ENCODE measurements around the gene AGBL5.

The AGBL5 gene

DNA sequence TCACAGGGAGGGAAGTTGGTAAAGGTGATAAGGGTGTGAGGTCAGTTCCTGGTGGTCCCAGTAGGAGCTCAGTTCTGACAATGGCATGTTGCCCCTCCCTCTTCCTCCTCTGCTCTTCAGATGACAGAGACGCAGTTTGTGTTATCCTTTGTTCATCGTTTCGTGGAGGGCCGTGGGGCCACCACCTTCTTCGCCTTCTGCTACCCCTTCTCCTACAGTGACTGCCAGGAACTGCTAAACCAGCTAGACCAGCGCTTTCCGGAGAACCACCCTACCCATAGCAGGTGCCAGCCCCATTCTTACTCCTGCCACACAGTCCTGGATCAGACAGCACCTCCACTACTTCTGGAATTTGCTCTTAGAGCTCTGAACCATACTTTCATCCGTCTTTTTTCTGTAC is 2.3 kb downstream of the AGBL5 start:
- peaks cover 57% of the 10 kb centered on the region for H3K36me3 Mint-ChIP-seq (ENCODE audit: low read depth)
- H3K27me3 Mint-ChIP-seq = peaks cover 6% of the 10 kb centered on the region
- H3K4me3 Mint-ChIP-seq = no peak overlapping the region
- peaks cover 27% of the 10 kb centered on the region for H3K4me1 Mint-ChIP-seq (ENCODE audit: low read depth)
- no peak overlapping the region for H3K27ac Mint-ChIP-seq
- H3K9me3 Mint-ChIP-seq = no peaks in the 10 kb centered on the region
- no peak for DNase-seq

DNA sequence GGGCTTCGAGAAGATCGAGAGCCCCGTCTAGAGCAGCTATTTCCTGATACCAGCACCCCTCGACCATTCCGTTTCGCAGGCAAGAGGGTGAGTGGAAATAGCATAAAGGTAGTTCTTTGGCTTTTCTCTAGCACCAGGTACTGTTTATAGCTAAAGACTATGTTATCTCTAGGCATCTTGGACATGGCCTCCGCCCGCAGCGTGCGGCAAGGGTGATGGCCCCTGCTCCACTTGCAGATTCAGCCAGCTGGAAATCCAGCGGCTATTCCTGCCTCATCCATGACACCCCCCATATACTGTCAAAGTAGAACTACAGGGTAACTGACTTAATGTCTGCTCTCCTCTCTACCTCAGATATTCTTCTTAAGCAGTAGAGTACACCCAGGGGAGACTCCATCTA is 3.3 kb downstream of the AGBL5 start:
- H3K4me1 Mint-ChIP-seq (ENCODE audit: low read depth) = peaks cover 21% of the 10 kb centered on the region
- no peak overlapping the region for H3K27ac Mint-ChIP-seq
- no peak overlapping the region for H3K4me3 Mint-ChIP-seq
- H3K36me3 Mint-ChIP-seq (ENCODE audit: low read depth) = peaks cover 64% of the 10 kb centered on the region
- no peaks in the 10 kb centered on the region for H3K9me3 Mint-ChIP-seq
- H3K27me3 Mint-ChIP-seq = peaks cover 6% of the 10 kb centered on the region
- DNase-seq = no peak

DNA sequence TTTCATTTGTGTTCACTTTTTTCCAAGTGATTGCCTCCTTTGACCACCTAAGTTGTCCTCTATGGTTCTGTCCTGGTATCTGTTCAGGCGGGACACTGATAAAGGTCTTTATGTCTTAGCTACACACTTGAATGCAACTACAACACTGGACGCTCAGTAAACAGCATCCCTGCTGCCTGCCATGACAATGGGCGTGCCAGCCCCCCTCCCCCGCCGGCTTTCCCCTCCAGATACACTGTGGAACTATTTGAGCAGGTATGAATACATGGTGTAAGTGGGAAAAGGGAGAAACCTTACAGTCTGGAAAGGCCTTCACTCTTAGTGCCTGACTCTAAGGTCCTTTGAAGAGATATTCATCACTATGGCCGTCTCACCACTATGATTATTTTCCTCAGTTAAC is 5.7 kb downstream of the AGBL5 start:
- no peak overlapping the region for H3K4me3 Mint-ChIP-seq
- no peaks in the 10 kb centered on the region for H3K9me3 Mint-ChIP-seq
- H3K4me1 Mint-ChIP-seq (ENCODE audit: low read depth) = peaks cover 9% of the 10 kb centered on the region
- H3K27me3 Mint-ChIP-seq = no peaks in the 10 kb centered on the region
- DNase-seq = no peak
- no peak overlapping the region for H3K27ac Mint-ChIP-seq
- peaks cover 71% of the 10 kb centered on the region for H3K36me3 Mint-ChIP-seq (ENCODE audit: low read depth)

DNA sequence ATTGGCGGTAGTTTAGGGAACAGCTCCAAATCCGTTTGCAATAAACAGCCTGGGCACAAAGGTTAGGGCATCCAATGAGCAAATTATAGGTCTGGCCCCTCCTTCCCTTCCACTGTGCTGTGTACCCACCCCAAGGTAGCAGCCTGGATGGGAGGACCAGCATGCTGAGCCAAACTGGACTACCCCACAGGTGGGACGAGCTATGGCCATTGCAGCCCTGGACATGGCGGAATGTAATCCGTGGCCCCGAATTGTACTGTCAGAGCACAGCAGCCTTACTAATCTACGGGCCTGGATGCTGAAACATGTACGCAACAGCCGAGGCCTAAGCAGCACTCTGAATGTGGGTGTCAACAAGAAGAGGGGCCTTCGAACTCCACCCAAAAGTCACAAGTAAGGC is 6.7 kb downstream of the AGBL5 start:
- Mint-ChIP-seq H3K27me3 (no peaks in the 10 kb centered on the region), H3K4me1 (ENCODE audit: low read depth) (peaks cover 3% of the 10 kb centered on the region), H3K4me3 (no peak overlapping the region), H3K36me3 (ENCODE audit: low read depth) (peaks cover 78% of the 10 kb centered on the region), H3K9me3 (no peaks in the 10 kb centered on the region), H3K27ac (peak overlapping the region; percentile 37)
- no peak for DNase-seq

DNA sequence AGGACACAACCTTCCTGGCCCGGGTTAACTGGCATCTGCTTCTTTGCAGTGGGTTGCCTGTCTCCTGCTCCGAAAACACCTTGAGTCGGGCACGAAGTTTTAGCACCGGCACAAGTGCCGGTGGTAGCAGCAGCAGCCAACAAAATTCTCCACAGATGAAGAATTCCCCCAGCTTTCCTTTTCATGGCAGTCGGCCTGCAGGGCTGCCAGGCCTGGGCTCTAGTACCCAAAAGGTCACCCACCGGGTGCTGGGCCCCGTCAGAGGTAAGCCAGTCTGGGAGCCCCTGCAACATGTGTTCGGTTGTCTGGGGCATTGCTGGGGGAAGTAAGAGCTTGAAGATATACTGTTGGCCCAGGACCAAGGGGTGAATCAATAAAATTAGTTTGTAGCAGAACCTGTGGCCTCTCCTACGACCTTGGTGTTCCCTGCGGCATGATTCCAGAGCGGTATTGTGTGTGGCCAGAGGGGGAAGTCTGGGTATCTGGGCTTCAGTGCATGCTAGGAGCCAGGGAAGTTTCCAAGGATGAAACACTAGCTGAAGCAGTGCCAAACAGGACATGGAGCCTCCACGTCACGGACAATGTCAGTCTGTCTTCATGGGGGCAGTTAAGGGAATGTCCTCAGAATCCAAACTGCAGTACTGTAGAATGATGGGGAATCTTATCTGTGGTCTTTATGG is 7.8 kb downstream of the AGBL5 start:
- H3K27ac Mint-ChIP-seq = no peak overlapping the region
- DNase-seq = no peak
- H3K9me3 Mint-ChIP-seq = no peaks in the 10 kb centered on the region
- H3K4me1 Mint-ChIP-seq (ENCODE audit: low read depth) = peaks cover 6% of the 10 kb centered on the region
- no peaks in the 10 kb centered on the region for H3K27me3 Mint-ChIP-seq
- peaks cover 80% of the 10 kb centered on the region for H3K36me3 Mint-ChIP-seq (ENCODE audit: low read depth)
- H3K4me3 Mint-ChIP-seq = no peak overlapping the region

DNA sequence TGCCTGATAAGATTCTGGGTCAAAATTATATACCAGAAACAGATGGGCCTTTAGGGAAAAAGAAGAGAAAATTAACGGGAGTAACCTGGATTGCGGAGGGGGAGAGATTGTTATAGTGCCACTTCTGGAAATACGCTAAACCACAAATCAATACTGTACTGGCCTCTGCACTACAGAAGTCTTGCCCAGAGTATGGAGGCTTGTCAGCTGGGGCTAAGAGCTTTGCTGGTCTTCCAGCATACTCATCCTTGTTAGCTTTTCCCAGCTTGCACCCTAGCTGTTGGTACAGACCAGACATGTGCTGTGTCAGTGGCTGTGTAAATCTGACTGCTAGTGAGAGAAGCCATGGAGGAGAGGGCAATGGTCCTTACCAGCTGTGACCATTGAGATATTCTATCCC is 8.9 kb downstream of the AGBL5 start:
- peak overlapping the region; percentile 67 for H3K27ac Mint-ChIP-seq
- no peaks in the 10 kb centered on the region for H3K9me3 Mint-ChIP-seq
- H3K4me3 Mint-ChIP-seq = no peak overlapping the region
- no peak for DNase-seq
- no peaks in the 10 kb centered on the region for H3K27me3 Mint-ChIP-seq
- peaks cover 80% of the 10 kb centered on the region for H3K36me3 Mint-ChIP-seq (ENCODE audit: low read depth)
- peaks cover 6% of the 10 kb centered on the region for H3K4me1 Mint-ChIP-seq (ENCODE audit: low read depth)

DNA sequence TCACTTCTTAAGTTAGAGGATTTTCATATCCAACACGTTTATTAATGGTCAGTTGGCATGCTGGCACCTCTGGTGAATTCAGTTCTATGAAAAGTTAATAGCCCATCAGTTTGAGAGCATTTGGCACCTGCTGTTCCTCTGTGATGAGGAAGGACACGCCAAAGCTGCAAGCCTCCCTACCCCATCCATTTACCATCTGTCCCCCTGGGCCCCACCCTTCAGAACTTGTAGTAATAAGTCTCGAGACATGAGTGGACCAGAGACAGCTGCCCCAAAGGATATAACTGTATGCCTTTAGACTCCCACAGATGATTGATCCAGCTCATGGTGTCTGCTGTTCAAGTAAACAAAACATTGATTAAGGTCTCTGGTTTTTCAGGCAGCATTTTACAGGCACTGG is 13.7 kb downstream of the AGBL5 start:
- peaks cover 83% of the 10 kb centered on the region for H3K36me3 Mint-ChIP-seq (ENCODE audit: low read depth)
- H3K4me3 Mint-ChIP-seq = no peak overlapping the region
- no peaks in the 10 kb centered on the region for H3K27me3 Mint-ChIP-seq
- peak overlapping the region; percentile 8 for H3K27ac Mint-ChIP-seq
- no peak for DNase-seq
- peaks cover 37% of the 10 kb centered on the region for H3K4me1 Mint-ChIP-seq (ENCODE audit: low read depth)
- H3K9me3 Mint-ChIP-seq = no peaks in the 10 kb centered on the region

DNA sequence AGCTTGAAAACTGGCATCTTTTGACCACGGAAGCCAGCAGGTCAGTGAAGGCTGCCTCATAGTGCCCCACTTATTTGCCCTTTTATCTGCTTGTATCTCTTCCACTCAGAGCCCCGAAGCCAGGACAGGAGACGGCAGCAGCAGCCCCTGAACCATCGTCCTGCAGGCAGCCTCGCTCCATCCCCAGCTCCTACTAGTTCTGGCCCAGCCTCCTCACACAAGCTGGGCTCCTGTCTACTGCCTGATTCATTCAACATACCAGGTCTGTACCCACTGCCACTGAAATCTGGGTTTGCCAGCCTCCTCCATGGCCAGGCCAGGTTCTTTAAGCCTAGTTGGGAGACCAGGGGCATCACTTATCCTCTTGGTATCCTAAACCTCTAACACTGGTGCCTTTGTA is 15.9 kb downstream of the AGBL5 start:
- H3K27me3 Mint-ChIP-seq = no peaks in the 10 kb centered on the region
- no peak overlapping the region for H3K4me3 Mint-ChIP-seq
- H3K27ac Mint-ChIP-seq = peak overlapping the region; percentile 65
- peaks cover 86% of the 10 kb centered on the region for H3K36me3 Mint-ChIP-seq (ENCODE audit: low read depth)
- H3K4me1 Mint-ChIP-seq (ENCODE audit: low read depth) = peaks cover 52% of the 10 kb centered on the region
- no peak for DNase-seq
- no peaks in the 10 kb centered on the region for H3K9me3 Mint-ChIP-seq

DNA sequence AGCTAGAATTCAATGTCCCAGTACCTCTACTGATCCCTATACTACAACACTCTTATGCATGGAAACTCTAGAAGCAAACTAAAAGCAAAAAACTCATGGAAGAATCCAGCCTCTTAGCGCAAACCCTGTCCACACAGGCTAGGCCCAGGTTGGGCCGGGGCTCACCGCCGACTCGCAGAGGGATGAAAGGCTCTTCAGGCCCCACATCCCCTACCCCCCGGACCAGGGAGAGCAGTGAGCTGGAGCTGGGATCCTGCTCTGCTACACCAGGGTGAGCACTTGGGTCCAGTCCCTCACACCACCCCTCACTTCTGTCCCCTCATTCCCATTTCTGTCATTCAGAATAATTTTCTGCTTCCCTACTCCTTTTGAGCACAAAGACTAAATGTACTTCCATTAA is 18.0 kb downstream of the AGBL5 start:
- Mint-ChIP-seq H3K9me3 (no peaks in the 10 kb centered on the region), H3K27me3 (no peaks in the 10 kb centered on the region), H3K36me3 (ENCODE audit: low read depth) (peaks cover 68% of the 10 kb centered on the region), H3K4me1 (ENCODE audit: low read depth) (peaks cover 64% of the 10 kb centered on the region), H3K27ac (peak overlapping the region; percentile 95), H3K4me3 (peak overlapping the region; percentile 99)
- no peak for DNase-seq

DNA sequence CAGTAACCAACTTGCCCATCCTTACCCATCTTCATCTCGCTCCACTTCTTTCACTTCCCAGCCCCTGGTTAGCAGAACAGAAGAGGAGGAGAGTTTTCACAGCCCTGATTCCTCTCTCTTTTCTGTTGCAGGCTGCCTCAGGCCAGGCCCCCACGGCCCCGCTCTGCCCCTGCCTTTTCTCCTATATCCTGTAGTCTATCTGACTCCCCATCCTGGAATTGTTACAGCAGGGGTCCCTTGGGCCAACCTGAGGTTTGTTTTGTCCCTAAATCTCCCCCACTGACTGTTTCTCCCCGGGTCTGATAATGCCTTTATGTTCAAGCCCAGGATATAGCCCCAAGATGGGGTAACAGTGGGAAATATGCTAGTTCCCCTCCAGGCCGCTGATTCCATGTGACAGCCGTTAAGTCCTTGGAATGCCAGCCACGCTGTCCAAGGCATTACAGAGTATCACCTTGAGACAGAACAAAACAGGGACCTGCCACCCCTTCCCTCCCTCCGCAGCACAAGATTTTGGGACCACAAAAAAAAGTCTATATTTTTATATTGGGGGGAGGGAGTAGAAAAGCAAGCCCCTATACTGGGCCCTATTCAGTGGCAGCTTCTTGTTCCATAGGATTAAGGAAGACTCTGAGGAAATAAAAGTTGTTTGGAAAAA is 18.6 kb downstream of the AGBL5 start:
- H3K4me3 Mint-ChIP-seq = peak overlapping the region; percentile 99
- no peaks in the 10 kb centered on the region for H3K27me3 Mint-ChIP-seq
- DNase-seq = no peak
- H3K27ac Mint-ChIP-seq = peak overlapping the region; percentile 95
- H3K9me3 Mint-ChIP-seq = no peaks in the 10 kb centered on the region
- H3K4me1 Mint-ChIP-seq (ENCODE audit: low read depth) = peaks cover 71% of the 10 kb centered on the region
- peaks cover 62% of the 10 kb centered on the region for H3K36me3 Mint-ChIP-seq (ENCODE audit: low read depth)

DNA sequence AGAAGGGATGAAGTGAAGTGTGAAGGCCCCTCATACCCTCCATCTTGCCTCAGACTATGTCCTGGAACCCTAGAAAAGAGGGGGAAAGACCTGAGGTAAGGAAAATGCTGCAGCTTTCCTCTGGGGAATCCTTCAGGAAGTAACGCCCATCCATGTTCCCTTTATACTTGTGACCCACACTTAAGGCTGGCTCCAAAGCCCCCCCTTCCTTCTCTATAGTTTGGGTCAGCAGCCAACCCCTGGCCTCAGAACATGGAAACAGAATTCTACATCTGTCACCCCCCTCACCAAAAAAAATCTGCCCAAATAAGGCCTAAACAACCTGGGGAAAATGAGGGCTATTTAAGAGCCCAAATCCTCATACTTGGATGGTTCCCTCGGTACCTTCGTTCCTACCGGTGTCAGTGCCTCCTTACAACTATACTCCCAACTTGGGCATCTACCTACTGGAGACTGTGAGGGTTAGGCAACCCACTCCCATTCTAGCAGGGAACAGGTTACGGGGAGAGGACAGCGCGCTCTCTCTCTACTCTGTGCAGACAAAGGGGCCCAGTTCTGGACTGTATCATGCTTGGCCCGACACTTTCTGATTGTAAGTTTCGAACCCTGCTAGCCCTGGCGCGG is 19.3 kb downstream of the AGBL5 start:
- Mint-ChIP-seq H3K36me3 (ENCODE audit: low read depth) (peaks cover 55% of the 10 kb centered on the region), H3K27ac (peak overlapping the region; percentile 95), H3K4me3 (peak overlapping the region; percentile 99), H3K4me1 (ENCODE audit: low read depth) (peaks cover 73% of the 10 kb centered on the region), H3K9me3 (no peaks in the 10 kb centered on the region), H3K27me3 (no peaks in the 10 kb centered on the region)
- no peak for DNase-seq

DNA sequence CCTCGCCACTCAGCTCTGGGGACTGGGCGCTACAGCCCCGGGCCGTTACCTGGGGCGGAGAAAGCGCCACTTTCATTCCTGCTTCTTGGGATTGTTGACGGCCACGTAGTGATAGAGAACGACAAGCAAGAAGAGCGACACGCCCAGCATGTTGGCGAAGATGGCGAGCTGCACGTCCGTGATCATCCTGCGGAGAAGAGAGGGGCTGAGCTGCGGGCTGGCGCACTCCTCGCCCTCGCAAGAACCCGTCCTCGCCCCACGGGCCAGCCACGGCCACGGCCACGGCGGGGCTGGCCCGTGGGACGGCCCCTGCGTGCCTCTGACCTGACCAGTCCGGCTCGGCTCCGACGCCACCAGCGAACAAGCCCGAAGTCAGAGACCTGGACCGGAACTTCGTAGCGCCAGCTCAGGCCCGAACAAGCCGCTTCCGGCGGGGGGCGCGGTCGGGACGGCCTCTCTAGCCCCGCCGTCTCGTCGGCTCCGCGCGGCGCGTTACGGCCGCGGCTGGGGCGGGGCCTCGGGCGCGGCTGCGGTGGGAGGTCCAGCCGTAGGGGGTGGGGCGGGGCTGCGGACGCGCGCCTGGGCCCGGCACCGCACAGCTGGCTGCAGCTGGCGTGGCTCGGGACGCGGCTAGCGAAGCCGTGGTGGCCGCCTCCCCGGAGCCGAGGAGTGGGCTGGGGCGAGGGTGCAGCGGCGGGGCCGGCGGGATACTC is 20.0 kb downstream of the AGBL5 start, which contains the start of gene OST4:
OST4 (minus strand) TSS at position 378 of the 713 bp plus-strand sequence.
- H3K4me3 Mint-ChIP-seq = peak within 1 kb of the TSS; percentile 99
- H3K27me3 Mint-ChIP-seq = no peaks in the 10 kb centered on the region
- DNase-seq = peak; percentile 94
- H3K27ac Mint-ChIP-seq = peak within 1 kb of the TSS; percentile 95
- peaks cover 74% of the 10 kb centered on the region for H3K4me1 Mint-ChIP-seq (ENCODE audit: low read depth)
- H3K36me3 Mint-ChIP-seq (ENCODE audit: low read depth) = peaks cover 48% of the 10 kb centered on the region
- H3K9me3 Mint-ChIP-seq = no peaks in the 10 kb centered on the region

DNA sequence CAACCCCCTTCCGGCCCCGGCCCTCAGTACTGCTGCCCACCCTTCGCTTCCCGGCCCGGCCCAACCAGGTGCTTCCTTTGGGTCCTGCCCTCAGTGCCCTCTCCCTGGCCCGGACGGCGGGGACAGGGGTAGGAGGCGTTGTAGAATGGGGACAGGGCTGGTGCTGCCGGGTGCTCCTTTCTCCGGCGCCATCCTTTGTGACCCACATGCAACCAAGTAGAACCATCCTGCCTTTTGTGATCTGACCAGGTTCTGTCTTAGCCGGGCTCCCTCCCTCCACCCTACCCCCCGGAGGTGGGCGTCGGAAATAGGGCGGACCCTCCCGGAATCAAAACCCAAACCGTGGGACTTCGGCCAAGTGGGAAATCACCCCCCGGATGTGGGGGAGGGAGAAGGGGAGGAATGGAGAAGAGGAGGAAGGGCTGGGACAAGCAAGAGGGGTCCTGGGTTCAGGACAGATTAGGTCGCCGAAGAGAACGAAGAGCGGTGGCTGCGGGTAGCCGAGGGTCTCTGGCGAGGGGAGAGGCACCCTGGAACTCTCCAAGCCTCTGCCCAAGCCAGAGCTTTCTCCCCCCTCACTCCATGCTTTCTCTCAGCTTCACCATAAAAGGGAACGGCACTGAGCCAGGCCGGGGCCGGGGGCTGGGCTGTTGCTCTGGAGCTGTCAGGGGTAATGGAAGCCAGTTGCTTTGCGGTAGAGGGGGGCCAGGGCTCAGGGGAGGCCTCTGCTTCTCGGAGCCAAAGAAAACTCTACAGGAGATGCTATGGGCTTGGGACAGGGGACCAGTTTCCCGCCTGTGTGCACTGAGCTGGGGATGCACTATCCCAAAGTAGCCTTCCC is 20.7 kb downstream of the AGBL5 start:
- Mint-ChIP-seq H3K27ac (peak overlapping the region; percentile 92), H3K4me3 (peak overlapping the region; percentile 84), H3K4me1 (ENCODE audit: low read depth) (peaks cover 73% of the 10 kb centered on the region), H3K9me3 (no peaks in the 10 kb centered on the region), H3K27me3 (no peaks in the 10 kb centered on the region), H3K36me3 (ENCODE audit: low read depth) (peaks cover 41% of the 10 kb centered on the region)
- no peak for DNase-seq

DNA sequence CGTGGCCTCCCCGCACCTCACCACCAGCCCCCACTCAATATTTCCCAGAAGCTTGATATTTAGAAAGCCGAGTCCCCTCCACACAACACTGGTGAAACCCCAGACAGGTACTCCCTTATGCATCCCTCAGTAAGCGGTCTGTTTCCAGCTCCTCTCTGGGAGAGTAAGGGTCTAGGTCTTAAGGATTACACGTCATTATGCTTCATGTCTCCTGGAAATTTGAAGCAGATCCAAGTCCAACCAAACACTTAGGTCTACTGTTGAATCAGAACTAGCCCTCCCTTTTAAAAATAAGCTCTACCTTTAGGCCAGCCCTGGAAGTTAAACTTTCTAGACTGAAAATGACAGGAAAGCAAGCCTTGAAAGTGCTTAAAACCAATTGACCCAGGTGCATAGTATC is 21.5 kb downstream of the AGBL5 start:
- H3K9me3 Mint-ChIP-seq = no peaks in the 10 kb centered on the region
- peaks cover 67% of the 10 kb centered on the region for H3K4me1 Mint-ChIP-seq (ENCODE audit: low read depth)
- H3K4me3 Mint-ChIP-seq = peak overlapping the region; percentile 84
- H3K36me3 Mint-ChIP-seq (ENCODE audit: low read depth) = peaks cover 34% of the 10 kb centered on the region
- H3K27me3 Mint-ChIP-seq = no peaks in the 10 kb centered on the region
- peak overlapping the region; percentile 92 for H3K27ac Mint-ChIP-seq
- no peak for DNase-seq
